WTC11 (cell line): ENCODE data around the gene DSN1. TPM values are rescaled to one million over a fixed set of nuclear protein-coding genes. Genes with fewer than 3 reads are reported as not detected.

Source experiments
- ATAC-seq: fragments of 200-7000 bp; cut with Tn5 transposase; 2 replicates; pipeline ENCODE4 v1.10.0; 2021; ENCODE audit warnings: mild to moderate bottlenecking, moderate library complexity
- CTCF ChIA-PET: fragments of 300-600 bp; sonication (Branson Sonifier 250); formaldehyde crosslinking; loops from one replicate; lab custom pipeline; 2021; ENCODE audit warnings: antibody characterized with exemption; lab: Charles Lee
- POLR2A ChIA-PET: fragments of 350-600 bp; sonication (Branson Sonifier 250); formaldehyde crosslinking; loops from one replicate; lab custom pipeline; 2021; ENCODE audit warnings: antibody characterized with exemption; lab: Charles Lee
- DNase-seq: peaks from one replicate; pipeline ENCODE4 v3.0.0; 2021; ENCODE audit warnings: low spot score
- H3K27ac Mint-ChIP-seq: 2 replicates; pipeline ENCODE4 v1.8.0; 2021; ENCODE audit warnings: mixed read lengths
- H3K27me3 Mint-ChIP-seq: 2 replicates; pipeline ENCODE4 v1.8.0; 2021; ENCODE audit warnings: low read depth, mild to moderate bottlenecking, moderate library complexity, mixed read lengths
- H3K36me3 Mint-ChIP-seq: 2 replicates; pipeline ENCODE4 v1.8.0; 2021; ENCODE audit warnings: mixed read lengths
- H3K4me1 Mint-ChIP-seq: 2 replicates; pipeline ENCODE4 v1.8.0; 2022; ENCODE audit warnings: mixed read lengths
- H3K4me3 Mint-ChIP-seq: 2 replicates; pipeline ENCODE4 v1.8.0; 2021; ENCODE audit warnings: mild to moderate bottlenecking, moderate library complexity, mixed read lengths
- H3K9me3 Mint-ChIP-seq: 2 replicates; pipeline ENCODE4 v1.8.0; 2021; ENCODE audit warnings: mixed read lengths
- ATF2 ChIP-seq: sonication (generic); formaldehyde crosslinking; IDR thresholded peaks from 2 replicates; pipeline ENCODE4 v1.8.1; 2022; ENCODE audit warnings: low read depth, missing genetic modification reagents, borderline replicate concordance
- CREB1 ChIP-seq: sonication (generic); formaldehyde crosslinking; IDR thresholded peaks from 2 replicates; pipeline ENCODE4 v1.8.0; 2023; ENCODE audit warnings: mild to moderate bottlenecking, missing genetic modification reagents
- CTCF ChIP-seq: fragments of 200-600 bp; IDR thresholded peaks from 2 replicates; pipeline ENCODE4 v1.8.0; 2022; ENCODE audit warnings: antibody characterized with exemption
- E2F5 ChIP-seq: sonication (generic); formaldehyde crosslinking; IDR thresholded peaks from 2 replicates; pipeline ENCODE4 v1.8.1; 2022; ENCODE audit warnings: mild to moderate bottlenecking, moderate library complexity, missing genetic modification reagents
- ELF4 ChIP-seq: sonication (generic); formaldehyde crosslinking; IDR thresholded peaks from 2 replicates; pipeline ENCODE4 v1.8.1; 2022; ENCODE audit warnings: low read depth, mild to moderate bottlenecking, moderate library complexity, missing genetic modification reagents
- ETV6 ChIP-seq: sonication (generic); formaldehyde crosslinking; IDR thresholded peaks from 2 replicates; pipeline ENCODE4 v1.8.1; 2022; ENCODE audit warnings: mild to moderate bottlenecking, missing genetic modification reagents
- FOXP4 ChIP-seq: sonication (generic); formaldehyde crosslinking; IDR thresholded peaks from 2 replicates; pipeline ENCODE4 v1.8.0; 2022; ENCODE audit warnings: mild to moderate bottlenecking, missing genetic modification reagents
- GTF2I ChIP-seq: fragments of 250-450 bp; sonication (Bioruptor Pico); conservative IDR thresholded peaks from 2 replicates; pipeline ENCODE4 v1.4.0; 2021; ENCODE audit warnings: mild to moderate bottlenecking
- HMGA2 ChIP-seq: fragments of 250-450 bp; sonication (Bioruptor Pico); IDR thresholded peaks from 2 replicates; pipeline ENCODE4 v1.4.0; 2021; ENCODE audit warnings: mild to moderate bottlenecking, moderate library complexity
- IRF2 ChIP-seq: sonication (generic); formaldehyde crosslinking; IDR thresholded peaks from 2 replicates; pipeline ENCODE4 v1.8.0; 2022; ENCODE audit warnings: low read depth, missing genetic modification reagents, borderline replicate concordance
- JUN ChIP-seq: sonication (generic); formaldehyde crosslinking; IDR thresholded peaks from 2 replicates; pipeline ENCODE4 v1.8.0; 2023; ENCODE audit warnings: mild to moderate bottlenecking, missing genetic modification reagents
- NFYB ChIP-seq: sonication (generic); formaldehyde crosslinking; conservative IDR thresholded peaks from 2 replicates; pipeline ENCODE4 v1.8.0; 2022; ENCODE audit warnings: low read depth, missing genetic modification reagents
- NR1H2 ChIP-seq: sonication (generic); formaldehyde crosslinking; IDR thresholded peaks from 2 replicates; pipeline ENCODE4 v1.9.0; 2021; ENCODE audit warnings: mild to moderate bottlenecking, moderate library complexity, missing genetic modification reagents
- RELA ChIP-seq: sonication (generic); formaldehyde crosslinking; IDR thresholded peaks from 2 replicates; pipeline ENCODE4 v1.8.1; 2022; ENCODE audit warnings: missing genetic modification reagents, mild to moderate bottlenecking, borderline replicate concordance
- SMAD3 ChIP-seq: sonication (generic); formaldehyde crosslinking; IDR thresholded peaks from 2 replicates; pipeline ENCODE4 v1.8.0; 2022; ENCODE audit warnings: missing genetic modification reagents, mild to moderate bottlenecking, borderline replicate concordance
- SP1 ChIP-seq: sonication (generic); formaldehyde crosslinking; conservative IDR thresholded peaks from 2 replicates; pipeline ENCODE4 v1.8.1; 2022; ENCODE audit warnings: missing genetic modification reagents
- TP53 ChIP-seq: sonication (generic); formaldehyde crosslinking; IDR thresholded peaks from 2 replicates; pipeline ENCODE4 v1.8.1; 2023; ENCODE audit warnings: mild to moderate bottlenecking, missing genetic modification reagents
- ZBTB21 ChIP-seq: sonication (generic); formaldehyde crosslinking; IDR thresholded peaks from 2 replicates; pipeline ENCODE4 v1.8.1; 2023; ENCODE audit warnings: mild to moderate bottlenecking, missing genetic modification reagents, borderline replicate concordance
- ZNF121 ChIP-seq: sonication (generic); formaldehyde crosslinking; IDR thresholded peaks from 2 replicates; pipeline ENCODE4 v1.8.0; 2023; ENCODE audit warnings: missing genetic modification reagents
- ZNF138 ChIP-seq: sonication (generic); formaldehyde crosslinking; conservative IDR thresholded peaks from 2 replicates; pipeline ENCODE4 v1.8.1; 2022; ENCODE audit warnings: mild to moderate bottlenecking, moderate library complexity, missing genetic modification reagents
- ZNF423 ChIP-seq: fragments of 250-450 bp; sonication (Bioruptor Pico); IDR thresholded peaks from 2 replicates; pipeline ENCODE4 v2.1.2; 2022; ENCODE audit warnings: mild to moderate bottlenecking, moderate library complexity
- ZNF512 ChIP-seq: sonication (generic); formaldehyde crosslinking; IDR thresholded peaks from 2 replicates; pipeline ENCODE4 v1.8.1; 2022; ENCODE audit warnings: missing genetic modification reagents, borderline replicate concordance
- total RNA-seq: library from RNA; stranded (reverse); gene quantifications from 3 replicates; pipeline ENCODE4 v1.2.3, GENCODE V29; 2021

The DSN1 gene
- total RNA-seq, 1 experiment from 2014 or later, result 27.0 TPM

GRCh38 chr20:36717021-36717420 is 56.5 kb downstream of the DSN1 start:
- no peak for TF ChIP-seq SP1
- no peak for TF ChIP-seq ETV6 (CRISPR knock-in tag)
- TF ChIP-seq CREB1 (CRISPR knock-in tag), result no peak
- no peak for TF ChIP-seq ELF4 (CRISPR knock-in tag)
- TF ChIP-seq ZBTB21 (CRISPR knock-in tag), result no peak
- no peak for TF ChIP-seq ZNF512 (CRISPR knock-in tag)
- no peak for TF ChIP-seq FOXP4 (CRISPR knock-in tag)
- no peak for TF ChIP-seq ZNF138
- TF ChIP-seq ZNF121 (CRISPR knock-in tag), result no peak
- no peak for TF ChIP-seq JUN (CRISPR knock-in tag)
- TF ChIP-seq CTCF, result no peak
- no peak for TF ChIP-seq SMAD3 (CRISPR knock-in tag)
- TF ChIP-seq HMGA2 (CRISPR knock-in tag), result no peak
- no peak for TF ChIP-seq TP53 (CRISPR knock-in tag)
- TF ChIP-seq ZNF423, result no peak
- no peak for TF ChIP-seq NFYB (CRISPR knock-in tag)
- TF ChIP-seq E2F5 (CRISPR knock-in tag), result no peak
- TF ChIP-seq NR1H2 (CRISPR knock-in tag), result no peak
- TF ChIP-seq RELA (CRISPR knock-in tag), result no peak
- H3K36me3 Mint-ChIP-seq, result peaks cover 6% of the 10 kb centered on the region
- no peak overlapping the region; the same call in 1 of the 2 replicates for H3K27ac Mint-ChIP-seq
- H3K9me3 Mint-ChIP-seq, result no peaks in the 10 kb centered on the region
- no peak overlapping the region for H3K4me3 Mint-ChIP-seq
- H3K27me3 Mint-ChIP-seq, result no peaks in the 10 kb centered on the region
- ChIA-PET POLR2A (no interaction called here), CTCF (interaction anchor here (1.7 kb wide), 1 partner anchor 38 kb away, joined by 7 read pairs; no protein-coding TSS in a partner anchor)
- no peaks in the 10 kb centered on the region for H3K4me1 Mint-ChIP-seq
- ATAC-seq (no peak), DNase-seq (no peak)

GRCh38 chr20:36712775-36713174 is 60.8 kb downstream of the DSN1 start:
- H3K36me3 Mint-ChIP-seq, result no peaks in the 10 kb centered on the region
- H3K27ac Mint-ChIP-seq, result no peak overlapping the region
- ChIA-PET CTCF (interaction anchor here (1.9 kb wide), 1 partner anchor 42 kb away, joined by 4 read pairs; no protein-coding TSS in a partner anchor), POLR2A (no interaction called here)
- no peak for DNase-seq
- no peak overlapping the region for H3K4me3 Mint-ChIP-seq
- no peaks in the 10 kb centered on the region for H3K27me3 Mint-ChIP-seq
- H3K9me3 Mint-ChIP-seq, result no peaks in the 10 kb centered on the region
- ATAC-seq, result no peak
- TF ChIP-seq GTF2I (CRISPR knock-in tag) (no peak), IRF2 (no peak), ATF2 (CRISPR knock-in tag) (no peak)
- no peaks in the 10 kb centered on the region for H3K4me1 Mint-ChIP-seq
